HAP-1 (cell line): ENCODE results near the gene FOXP4.

Source experiments
- DNase-seq, 2 experiments: peaks; one replicate each; pipeline ENCODE4 v3.0.0-alpha.2; 2016 to 2020; ENCODE audit warnings: low spot score in 2 of 2
- H3K27me3 ChIP-seq: fragments of 250-450 bp; sonication (Bioruptor Pico); 2 replicates; pipeline ENCODE4 v1.5.1; 2020; ENCODE audit warnings: low read depth, mild to moderate bottlenecking, moderate library complexity
- H3K36me3 ChIP-seq: fragments of 250-450 bp; sonication (Bioruptor Pico); replicated peaks from 2 replicates; pipeline ENCODE4 v1.5.1; 2020; ENCODE audit warnings: mild to moderate bottlenecking
- H3K4me1 ChIP-seq: fragments of 250-450 bp; sonication (Bioruptor Pico); 2 replicates; pipeline ENCODE4 v1.5.1; 2020; ENCODE audit warnings: mild to moderate bottlenecking
- H3K4me3 ChIP-seq: fragments of 250-450 bp; sonication (Bioruptor Pico); 2 replicates; pipeline ENCODE4 v1.5.1; 2020; ENCODE audit warnings: mild to moderate bottlenecking, moderate library complexity
- H3K9me3 ChIP-seq: fragments of 250-450 bp; sonication (Bioruptor Pico); 2 replicates; pipeline ENCODE4 v1.5.1; 2020; ENCODE audit warnings: mild to moderate bottlenecking, moderate library complexity
- in situ Hi-C: fragments of 300-500 bp; cut with MboI; formaldehyde crosslinking; loops from 3 replicates; pipeline ENCODE4 v1.14.3; 2020; ENCODE audit warnings: low sequenced_read_pairs, inconsistent platforms, mixed read lengths

FOXP4 gene

DNA sequence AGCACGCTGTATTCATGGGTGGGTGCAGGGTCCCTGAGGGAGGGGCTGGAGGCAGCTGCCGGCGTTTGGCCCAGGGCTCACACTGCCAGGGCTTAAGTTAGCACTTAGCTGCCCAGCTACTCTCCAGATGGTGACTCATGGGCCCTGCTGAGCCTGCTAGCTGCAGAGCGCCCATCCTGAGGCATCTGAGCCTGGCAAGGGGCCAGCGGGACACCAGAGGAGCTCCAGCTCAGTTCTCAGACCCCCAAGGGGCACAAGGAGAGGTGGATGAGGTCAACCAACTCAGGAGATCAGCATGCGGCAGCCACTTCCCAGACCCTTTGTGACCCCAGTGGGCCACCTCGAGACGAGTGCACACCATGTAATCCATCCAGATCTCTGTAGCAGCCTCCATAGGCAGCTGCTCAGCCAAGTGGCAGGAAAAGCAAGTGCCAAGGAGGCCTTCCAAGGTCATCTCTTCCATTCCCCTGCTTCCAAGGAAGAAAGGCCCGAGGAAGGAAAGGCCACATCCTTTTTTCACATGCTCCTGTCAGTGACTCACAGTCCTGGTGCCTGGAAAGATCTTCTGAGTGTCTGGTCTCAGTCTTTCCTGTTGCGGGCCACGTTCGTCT, 35.3 kb downstream of the FOXP4 start:
- Histone ChIP-seq H3K36me3 (peaks cover 8% of the 10 kb centered on the region), H3K27me3 (no peaks in the 10 kb centered on the region), H3K4me1 (peaks cover 23% of the 10 kb centered on the region), H3K9me3 (no peaks in the 10 kb centered on the region), H3K4me3 (no peak overlapping the region)
- no peak for DNase-seq
- in situ Hi-C loops = no loop called here

DNA sequence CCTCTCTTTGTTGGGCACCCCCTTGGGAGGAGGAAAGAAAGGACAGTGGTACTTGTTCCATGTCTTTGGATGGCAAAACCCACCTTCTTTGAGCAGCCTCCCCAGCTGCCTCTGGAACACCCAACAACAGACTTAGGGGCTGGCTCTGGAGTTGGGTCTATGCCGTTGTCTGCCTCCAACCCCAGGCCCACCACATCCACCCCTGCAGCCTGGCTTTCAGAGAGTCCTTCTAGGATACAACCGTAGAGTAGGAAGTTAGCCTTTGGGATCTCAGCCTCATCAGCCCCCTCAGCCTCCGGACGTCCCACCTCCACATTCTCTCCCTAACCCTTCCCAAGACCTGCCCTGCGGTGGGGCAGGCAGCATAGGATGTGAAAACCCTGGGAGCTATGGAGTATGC, 36.4 kb downstream of the FOXP4 start:
- H3K9me3 ChIP-seq = no peaks in the 10 kb centered on the region
- no peak overlapping the region for H3K4me3 ChIP-seq
- H3K36me3 ChIP-seq = peaks cover 8% of the 10 kb centered on the region
- peaks cover 18% of the 10 kb centered on the region for H3K4me1 ChIP-seq
- in situ Hi-C loops = no loop called here
- no peaks in the 10 kb centered on the region for H3K27me3 ChIP-seq
- DNase-seq = no peak

DNA sequence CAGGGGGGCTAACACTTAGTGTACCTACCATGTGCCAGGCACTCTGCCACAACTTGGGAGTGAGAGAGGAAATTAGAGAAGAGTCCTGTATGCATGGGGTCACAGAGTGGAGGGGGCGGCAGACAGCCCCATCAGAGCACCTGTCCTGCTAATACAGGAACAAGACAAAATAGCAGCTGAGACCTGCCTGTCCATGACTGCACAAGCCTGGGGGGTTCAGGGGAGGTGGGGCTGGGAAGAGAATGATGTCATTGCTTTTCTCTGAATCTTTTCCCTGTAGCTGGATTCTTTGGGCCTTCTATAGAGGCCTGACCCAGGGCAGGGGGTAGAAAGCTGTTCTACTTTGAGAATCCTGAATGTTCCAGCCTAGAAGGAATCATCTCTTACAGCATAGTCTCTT, 37.4 kb downstream of the FOXP4 start:
- H3K9me3 ChIP-seq = no peaks in the 10 kb centered on the region

DNA sequence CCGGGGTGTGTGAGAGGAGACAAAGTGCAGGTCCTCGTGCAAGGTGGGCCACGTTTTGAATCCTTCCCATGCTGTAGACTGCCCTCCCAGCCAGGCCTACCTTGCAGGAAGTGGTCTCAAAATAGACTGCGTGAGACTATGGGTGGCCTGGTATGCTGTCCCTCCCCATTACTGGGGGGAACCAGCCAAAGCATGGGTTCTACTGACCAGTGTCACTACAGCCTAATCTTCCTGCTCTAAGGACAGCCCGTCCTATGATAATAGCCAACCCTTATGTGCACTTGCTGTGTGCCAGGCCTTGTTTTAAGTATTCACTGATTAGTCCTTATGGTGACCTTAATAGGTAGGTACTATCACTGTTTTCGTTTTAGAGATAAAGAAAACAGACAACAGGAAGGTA, 38.0 kb downstream of the FOXP4 start:
- in situ Hi-C loops = no loop called here
- Histone ChIP-seq H3K36me3 (peaks cover 10% of the 10 kb centered on the region), H3K9me3 (no peaks in the 10 kb centered on the region), H3K4me1 (peaks cover 4% of the 10 kb centered on the region), H3K27me3 (no peaks in the 10 kb centered on the region), H3K4me3 (no peak overlapping the region)
- DNase-seq = no peak

More for the DNA sequence above, 37.4 kb downstream of the FOXP4 start:
- Histone ChIP-seq H3K27me3 (no peaks in the 10 kb centered on the region), H3K4me3 (no peak overlapping the region), H3K4me1 (peaks cover 9% of the 10 kb centered on the region), H3K36me3 (peaks cover 8% of the 10 kb centered on the region)
- in situ Hi-C loops = no loop called here
- DNase-seq = no peak

DNA sequence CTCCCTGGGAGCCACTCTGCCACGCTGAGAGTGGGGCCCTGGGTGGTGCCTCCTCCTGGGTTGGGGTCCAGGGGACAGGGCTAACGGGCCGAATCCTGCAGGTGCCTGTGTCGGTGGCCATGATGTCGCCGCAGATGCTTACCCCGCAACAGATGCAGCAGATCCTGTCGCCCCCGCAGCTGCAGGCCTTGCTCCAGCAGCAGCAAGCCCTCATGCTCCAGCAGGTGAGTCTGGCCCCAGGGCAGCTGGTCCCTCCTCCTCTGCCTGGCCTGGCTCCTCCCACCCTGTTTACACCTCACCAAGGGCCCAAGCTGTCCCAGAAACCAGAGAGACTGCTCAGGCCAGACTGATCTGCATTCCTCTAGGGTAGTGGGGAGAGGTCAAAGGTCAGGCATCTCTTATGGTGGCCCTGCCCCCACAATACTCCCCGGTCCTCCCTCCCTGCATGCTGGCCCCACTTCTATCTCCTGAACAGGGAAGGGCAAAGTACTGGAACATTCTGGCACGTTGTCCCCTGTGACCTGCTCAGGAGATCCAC, 38.6 kb downstream of the FOXP4 start:
- Histone ChIP-seq H3K27me3 (no peaks in the 10 kb centered on the region), H3K4me1 (no peaks in the 10 kb centered on the region), H3K9me3 (no peaks in the 10 kb centered on the region), H3K36me3 (peaks cover 11% of the 10 kb centered on the region), H3K4me3 (no peak overlapping the region)
- in situ Hi-C loops = no loop called here
- no peak for DNase-seq

DNA sequence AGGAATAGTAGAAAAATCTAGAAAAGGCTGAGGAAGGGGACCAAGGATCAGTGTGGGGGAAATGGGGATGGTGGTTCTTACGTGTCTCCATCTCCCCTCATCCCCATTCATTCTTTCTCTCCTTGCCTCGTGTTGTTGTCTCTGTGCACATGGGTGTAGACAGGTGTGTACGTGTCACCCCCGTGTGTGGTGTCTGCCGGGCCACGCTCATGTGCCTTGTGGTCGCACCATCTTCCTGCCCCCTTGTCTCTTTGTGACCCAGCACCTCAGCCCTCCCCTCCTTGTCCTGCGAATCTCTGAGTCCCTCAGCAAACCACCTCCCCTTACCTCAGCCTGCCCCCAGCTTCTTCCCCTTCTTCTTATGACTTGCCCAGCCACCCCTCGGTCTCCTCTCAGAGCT, 39.4 kb downstream of the FOXP4 start:
- H3K4me1 ChIP-seq = no peaks in the 10 kb centered on the region
- DNase-seq = no peak
- H3K36me3 ChIP-seq = peaks cover 16% of the 10 kb centered on the region
- H3K27me3 ChIP-seq = no peaks in the 10 kb centered on the region
- in situ Hi-C loops = no loop called here
- no peak overlapping the region for H3K4me3 ChIP-seq
- H3K9me3 ChIP-seq = no peaks in the 10 kb centered on the region

DNA sequence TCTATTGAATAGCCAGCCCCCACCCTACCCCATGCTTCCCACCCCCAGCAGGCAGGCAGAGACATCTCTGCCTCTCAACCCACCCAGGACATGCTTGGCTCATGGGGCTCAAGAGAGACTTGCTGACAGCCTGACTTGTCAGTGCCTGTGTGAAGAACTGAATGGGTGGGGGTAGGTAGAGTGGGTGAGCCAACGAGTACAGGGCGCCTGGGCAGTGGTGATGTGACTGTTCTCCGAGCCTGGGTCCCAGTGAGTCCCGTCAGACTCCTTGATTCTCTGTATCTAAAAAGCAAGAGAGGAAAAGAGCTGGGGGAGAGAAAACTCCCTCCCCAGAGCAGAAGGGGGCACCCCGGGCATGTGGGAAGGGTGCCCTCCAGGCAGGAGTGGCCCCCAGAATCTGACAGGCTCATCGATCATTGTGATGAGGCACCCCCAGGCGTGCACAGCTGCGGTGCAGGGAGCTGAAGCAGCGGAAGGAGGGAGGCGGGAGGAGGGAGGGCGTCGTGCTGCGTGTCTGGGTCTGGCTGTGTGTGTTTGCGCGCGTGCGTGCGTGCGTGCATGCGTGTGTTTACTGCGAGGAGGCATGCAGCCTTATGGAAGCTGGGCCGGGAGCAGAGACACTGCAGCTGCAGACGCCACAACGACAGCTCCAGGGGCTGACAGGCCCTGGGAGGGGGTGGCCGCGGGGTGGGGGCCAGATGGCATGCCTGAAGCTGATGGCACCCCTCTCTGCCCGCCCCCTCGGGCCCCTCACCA, 40.2 kb downstream of the FOXP4 start:
- Histone ChIP-seq H3K9me3 (no peaks in the 10 kb centered on the region), H3K27me3 (no peaks in the 10 kb centered on the region), H3K36me3 (peaks cover 22% of the 10 kb centered on the region), H3K4me3 (no peak overlapping the region), H3K4me1 (no peaks in the 10 kb centered on the region)
- in situ Hi-C loops = no loop called here
- no peak for DNase-seq

DNA sequence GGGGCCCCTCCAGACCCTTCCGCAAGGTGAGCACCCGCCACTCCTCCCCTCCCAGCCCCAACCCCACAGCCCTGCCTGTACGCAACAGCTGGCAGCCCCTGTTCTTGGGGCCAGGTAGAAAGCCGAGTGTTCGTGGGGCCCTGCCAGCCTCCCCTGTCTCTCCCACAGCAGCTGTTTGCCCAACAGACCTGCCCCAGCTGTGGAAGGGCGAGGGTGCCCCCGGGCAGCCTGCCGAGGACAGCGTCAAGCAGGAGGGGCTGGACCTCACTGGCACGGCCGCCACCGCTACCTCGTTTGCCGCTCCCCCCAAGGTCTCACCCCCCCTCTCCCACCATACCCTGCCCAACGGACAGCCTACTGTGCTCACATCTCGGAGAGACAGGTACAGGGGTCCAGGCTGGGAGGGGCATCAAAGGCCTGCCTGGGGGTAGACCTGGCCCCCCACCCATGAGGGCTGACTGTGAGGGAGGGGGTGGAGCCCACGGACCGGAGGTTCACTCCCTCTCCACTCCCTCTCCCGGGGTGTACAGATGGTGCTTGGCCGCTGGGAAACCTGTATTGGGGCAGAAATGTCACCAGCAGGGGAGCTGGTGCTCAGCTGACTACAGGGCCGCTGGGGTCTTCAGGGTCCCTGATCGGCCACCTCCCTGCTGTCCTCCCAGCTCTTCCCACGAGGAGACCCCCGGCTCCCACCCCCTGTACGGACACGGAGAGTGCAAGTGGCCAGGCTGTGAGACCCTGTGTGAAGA, 41.1 kb downstream of the FOXP4 start:
- Histone ChIP-seq H3K36me3 (peaks cover 28% of the 10 kb centered on the region), H3K9me3 (no peaks in the 10 kb centered on the region), H3K4me3 (no peak overlapping the region), H3K27me3 (no peaks in the 10 kb centered on the region), H3K4me1 (no peaks in the 10 kb centered on the region)
- in situ Hi-C loops = no loop called here
- no peak for DNase-seq

DNA sequence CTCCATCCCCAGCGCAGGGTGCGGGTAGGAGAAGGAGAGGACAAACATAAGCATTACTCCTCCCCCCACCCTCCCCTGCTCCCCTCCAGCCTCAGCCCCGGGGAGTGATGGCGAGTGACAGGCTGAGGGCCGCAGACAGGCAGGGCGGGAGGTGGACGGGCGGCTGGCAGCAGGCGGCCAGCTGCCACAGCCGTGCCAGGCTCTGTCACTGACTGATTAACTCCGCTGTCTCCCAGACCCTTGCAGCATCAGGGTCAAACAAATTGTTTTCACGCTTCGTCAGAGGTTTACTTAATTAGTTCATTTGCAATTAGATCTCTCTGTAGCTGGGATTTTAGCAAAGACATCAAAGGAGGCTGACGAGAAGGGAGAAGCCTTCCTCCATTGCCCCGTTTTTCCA, 41.9 kb downstream of the FOXP4 start:
- Histone ChIP-seq H3K27me3 (no peaks in the 10 kb centered on the region), H3K36me3 (peaks cover 33% of the 10 kb centered on the region), H3K9me3 (no peaks in the 10 kb centered on the region), H3K4me3 (no peak overlapping the region), H3K4me1 (no peaks in the 10 kb centered on the region)
- DNase-seq = no peak
- in situ Hi-C loops = no loop called here

DNA sequence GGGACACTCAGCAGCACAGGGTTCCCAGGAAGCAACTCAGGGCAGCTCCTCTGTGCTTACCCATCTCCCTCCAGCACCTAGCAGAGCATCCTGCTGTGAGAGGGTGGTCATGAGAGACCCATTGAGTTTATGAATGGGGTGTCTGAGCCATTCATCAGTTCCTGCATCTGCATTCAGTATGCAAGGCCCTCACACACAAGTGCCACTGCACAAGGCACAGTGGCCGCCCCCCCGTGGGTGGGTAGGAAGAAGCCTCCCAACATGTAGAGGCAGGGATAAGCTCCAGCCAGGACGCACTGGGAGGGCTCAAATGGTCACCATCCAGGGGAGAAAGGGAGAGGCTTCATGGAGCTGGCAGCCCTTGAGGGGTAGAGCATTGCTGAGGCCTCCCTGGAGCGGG, 43.0 kb downstream of the FOXP4 start:
- H3K4me3 ChIP-seq = no peak overlapping the region
- no peaks in the 10 kb centered on the region for H3K4me1 ChIP-seq
- no peaks in the 10 kb centered on the region for H3K9me3 ChIP-seq
- in situ Hi-C loops = no loop called here
- no peak for DNase-seq
- H3K36me3 ChIP-seq = peaks cover 30% of the 10 kb centered on the region
- no peaks in the 10 kb centered on the region for H3K27me3 ChIP-seq

DNA sequence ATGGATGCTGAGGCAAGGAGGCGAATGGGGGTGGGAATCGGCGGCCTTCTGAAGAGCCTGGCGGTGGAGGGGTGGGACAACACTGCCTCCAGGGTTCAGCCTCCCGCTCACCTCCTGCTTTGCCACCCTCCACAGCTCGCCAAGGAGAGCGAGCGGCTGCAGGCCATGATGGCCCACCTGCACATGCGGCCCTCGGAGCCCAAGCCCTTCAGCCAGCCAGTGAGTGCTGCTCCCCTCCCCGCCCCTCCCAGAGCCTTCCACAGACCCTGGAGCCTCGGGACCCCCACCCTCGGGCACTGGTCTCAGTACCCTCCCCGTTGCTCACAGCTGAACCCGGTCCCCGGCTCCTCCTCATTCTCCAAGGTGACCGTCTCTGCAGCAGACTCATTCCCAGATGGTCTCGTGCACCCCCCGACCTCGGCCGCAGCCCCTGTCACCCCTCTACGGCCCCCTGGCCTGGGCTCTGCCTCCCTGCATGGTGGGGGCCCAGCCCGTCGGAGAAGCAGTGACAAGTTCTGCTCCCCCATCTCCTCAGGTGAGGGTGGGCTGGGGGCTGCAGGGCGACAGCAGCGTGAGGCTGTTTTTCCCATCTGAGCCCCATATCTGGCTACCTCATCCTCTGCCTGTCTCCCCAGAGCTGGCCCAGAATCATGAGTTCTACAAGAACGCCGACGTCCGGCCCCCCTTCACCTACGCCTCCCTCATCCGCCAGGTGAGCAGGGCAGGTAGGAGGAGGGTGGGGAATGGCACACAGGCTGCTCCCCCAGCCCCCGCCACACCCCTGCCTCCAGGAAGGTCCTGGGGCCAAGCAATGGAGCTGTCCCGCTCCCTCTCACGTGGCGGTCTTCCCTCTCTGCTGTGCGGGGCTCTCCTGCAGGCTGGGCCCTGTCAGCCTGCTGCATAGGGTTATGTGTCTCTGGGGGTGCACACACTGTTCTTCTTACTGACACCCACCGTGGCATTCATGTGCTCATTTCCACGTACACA, 43.7 kb downstream of the FOXP4 start:
- DNase-seq = no peak
- no peaks in the 10 kb centered on the region for H3K4me1 ChIP-seq
- H3K4me3 ChIP-seq = no peak overlapping the region
- H3K27me3 ChIP-seq = no peaks in the 10 kb centered on the region
- in situ Hi-C loops = loop anchor here (5.0 kb wide), 2 partner anchors 168 to 218 kb away; no protein-coding TSS in a partner anchor
- no peaks in the 10 kb centered on the region for H3K9me3 ChIP-seq
- peaks cover 31% of the 10 kb centered on the region for H3K36me3 ChIP-seq

DNA sequence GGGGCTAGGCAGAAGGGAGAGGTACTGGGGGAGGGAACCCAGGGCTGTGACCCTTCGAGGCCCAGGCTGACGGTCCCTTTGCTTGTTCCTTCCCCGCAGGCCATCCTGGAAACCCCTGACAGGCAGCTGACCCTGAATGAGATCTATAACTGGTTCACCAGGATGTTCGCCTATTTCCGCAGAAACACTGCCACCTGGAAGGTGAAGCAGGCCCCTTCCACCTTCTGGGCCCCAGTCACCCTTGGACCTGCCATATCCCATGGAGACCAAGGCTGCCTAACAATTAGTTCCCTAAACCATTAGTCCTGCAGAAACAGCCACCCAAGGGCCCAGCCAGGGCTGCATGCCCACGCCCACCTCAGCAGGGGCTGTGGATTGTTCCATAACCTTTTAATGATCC, 44.9 kb downstream of the FOXP4 start:
- Histone ChIP-seq H3K36me3 (peaks cover 32% of the 10 kb centered on the region), H3K9me3 (no peaks in the 10 kb centered on the region), H3K4me1 (no peaks in the 10 kb centered on the region), H3K27me3 (no peaks in the 10 kb centered on the region), H3K4me3 (no peak overlapping the region)
- no peak for DNase-seq
- in situ Hi-C loops = loop anchor here (5.0 kb wide), 2 partner anchors 169 to 219 kb away; no protein-coding TSS in a partner anchor
